NCI-H1105 treated with DMSO at 0.1 percent for 48 hours (cell line): ENCODE data around the gene SMOC2.

Experiments
- DNase-seq: peaks from one replicate; lab custom pipeline; 2025; lab: John Stamatoyannopoulos, UW

The SMOC2 gene

DNA sequence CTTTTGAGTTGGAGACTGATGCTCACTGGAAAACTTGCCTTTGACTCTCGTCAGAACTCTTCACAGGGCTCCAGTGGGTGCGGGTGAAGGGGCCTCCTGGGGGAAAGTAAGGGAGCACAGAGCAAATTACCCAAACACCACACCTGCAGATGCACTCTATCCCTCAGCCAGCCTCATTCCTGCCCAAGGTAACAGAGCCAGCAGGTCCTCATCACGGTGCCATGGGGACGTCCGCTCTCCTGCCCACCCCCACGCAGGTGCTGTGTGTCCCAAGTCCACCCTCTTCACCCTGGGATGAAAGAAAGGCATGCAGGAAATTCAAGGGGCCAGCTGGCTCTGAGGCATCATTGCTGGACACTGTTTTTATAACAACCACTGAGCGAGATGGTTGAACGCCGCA is 269.0 kb downstream of the SMOC2 start:
- no peak for DNase-seq

DNA sequence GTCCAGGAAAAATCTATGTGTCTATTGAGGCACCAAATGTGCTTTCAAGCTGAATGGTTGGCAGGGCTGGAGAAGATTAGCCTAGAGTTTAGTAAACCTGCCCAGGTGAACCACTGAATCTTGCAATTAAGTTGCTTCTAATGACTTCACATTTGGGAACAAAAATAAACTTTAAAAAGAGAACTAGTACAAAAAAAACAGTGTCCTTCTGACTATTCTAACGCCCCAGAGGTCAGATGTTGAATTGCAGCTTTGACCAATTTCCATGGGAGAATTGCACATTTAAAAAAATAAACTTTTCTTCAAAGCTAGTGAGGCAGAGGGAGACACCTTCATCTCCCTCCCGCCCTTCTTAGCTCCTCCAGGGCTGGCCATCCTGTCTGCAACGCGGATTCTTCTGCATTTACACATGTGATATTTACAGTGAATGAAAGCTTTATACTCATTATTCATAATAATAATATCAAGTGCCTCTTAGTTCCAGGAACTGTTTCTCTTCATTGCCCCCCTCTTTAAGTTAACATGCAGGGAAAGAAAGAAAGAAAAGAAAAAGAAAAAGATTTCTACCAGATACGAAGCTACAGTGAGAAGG is 270.2 kb downstream of the SMOC2 start:
- DNase-seq = no peak

DNA sequence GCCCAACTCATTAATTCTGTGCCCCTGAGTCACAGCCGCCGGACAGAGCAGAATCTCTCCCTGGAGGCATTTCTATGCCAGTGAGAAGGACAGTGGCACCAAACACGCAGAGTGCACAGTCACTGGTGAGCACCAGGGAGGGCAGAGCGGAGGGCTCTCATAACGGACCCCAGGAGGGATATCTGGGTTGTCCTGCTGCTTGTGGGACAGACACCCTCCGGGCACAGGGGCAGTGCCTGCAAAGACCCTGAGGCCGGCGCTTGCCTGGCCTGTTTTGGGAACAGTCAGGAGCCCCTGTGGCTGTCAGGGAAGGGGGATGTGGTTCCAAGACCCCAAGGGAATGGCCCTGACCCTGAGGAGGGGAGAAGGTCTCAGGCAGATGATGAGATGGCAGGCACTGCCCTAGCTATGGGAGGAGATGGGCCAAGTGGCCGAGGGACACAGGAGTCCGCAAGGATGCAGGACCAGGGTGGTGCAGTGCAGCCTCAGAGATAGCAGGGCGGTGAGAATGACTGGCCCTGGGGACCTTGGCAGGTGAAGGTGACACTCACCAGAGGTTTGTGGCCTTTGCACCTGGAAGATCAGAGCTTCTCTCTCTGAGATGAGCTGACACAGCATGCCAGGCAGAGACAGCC is 270.8 kb downstream of the SMOC2 start:
- DNase-seq = no peak

DNA sequence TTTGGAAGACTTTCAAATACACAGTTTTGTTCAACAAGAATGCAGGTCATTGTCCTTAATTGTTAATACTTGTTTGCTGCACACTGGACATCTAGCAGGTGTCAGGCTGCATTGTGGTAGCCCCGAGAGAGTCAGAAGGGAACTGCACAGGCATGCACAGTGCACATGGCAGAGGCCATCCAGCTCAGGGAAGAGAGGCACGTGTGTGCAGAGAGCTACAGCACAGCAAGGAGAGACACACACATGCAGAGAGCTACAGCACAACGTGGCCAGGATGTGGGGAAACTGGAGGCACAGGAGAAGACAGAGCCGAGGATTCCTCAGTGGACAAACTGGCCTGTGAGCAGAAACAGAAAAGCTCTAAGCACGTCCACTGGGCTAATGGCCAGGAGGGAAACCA is 272.0 kb downstream of the SMOC2 start:
- no peak for DNase-seq

DNA sequence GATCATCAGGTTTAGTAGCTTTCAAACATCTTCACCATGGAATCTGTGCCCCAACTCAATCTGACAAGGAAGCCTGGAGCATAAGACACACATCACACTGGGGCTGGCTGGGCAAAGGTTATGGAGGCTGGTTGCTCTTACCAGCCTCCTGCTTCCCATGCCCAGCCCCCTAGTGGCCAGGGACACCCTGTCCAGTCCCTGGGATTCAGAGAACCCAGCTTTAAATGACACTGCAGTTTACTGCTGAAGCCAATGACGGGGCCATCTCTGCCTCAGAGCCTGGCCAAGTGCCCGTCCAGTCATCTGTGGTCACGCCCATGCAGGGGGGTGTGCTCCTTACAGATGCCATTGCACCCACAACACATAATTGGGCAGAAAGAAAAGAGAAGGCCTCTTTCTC is 272.9 kb downstream of the SMOC2 start:
- DNase-seq = no peak

DNA sequence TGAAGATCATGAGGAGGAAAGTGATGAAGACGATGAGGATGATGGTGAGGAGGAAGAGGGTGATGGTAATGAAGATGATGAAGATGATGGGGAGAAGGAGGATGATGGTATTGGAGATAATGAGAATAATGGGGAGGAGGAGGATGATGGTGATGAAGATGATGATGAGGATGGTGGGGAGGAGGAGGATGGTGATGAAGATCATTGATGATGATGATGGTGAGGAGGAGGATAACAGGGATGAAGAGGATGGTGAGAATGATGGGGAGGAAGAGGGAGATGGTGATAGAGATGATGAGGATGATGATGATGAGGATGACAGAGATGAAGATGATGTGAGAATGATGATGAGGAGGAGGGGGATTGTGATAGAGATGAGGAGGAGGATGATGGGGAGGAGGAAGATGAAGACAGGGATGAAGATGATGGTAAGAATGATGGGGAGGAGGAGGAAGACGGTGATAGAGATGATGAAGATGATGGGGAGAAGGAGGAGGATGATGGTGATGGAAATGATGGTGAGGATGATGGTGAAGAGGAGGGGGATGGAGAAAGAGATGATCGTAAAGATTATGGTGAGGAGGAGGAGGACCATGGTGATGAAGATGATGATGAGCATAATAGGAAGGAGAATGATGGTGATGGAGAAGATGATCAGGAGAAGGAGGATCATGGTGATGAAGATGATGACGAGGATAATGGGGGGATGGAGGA is 273.7 kb downstream of the SMOC2 start:
- DNase-seq = no peak

DNA sequence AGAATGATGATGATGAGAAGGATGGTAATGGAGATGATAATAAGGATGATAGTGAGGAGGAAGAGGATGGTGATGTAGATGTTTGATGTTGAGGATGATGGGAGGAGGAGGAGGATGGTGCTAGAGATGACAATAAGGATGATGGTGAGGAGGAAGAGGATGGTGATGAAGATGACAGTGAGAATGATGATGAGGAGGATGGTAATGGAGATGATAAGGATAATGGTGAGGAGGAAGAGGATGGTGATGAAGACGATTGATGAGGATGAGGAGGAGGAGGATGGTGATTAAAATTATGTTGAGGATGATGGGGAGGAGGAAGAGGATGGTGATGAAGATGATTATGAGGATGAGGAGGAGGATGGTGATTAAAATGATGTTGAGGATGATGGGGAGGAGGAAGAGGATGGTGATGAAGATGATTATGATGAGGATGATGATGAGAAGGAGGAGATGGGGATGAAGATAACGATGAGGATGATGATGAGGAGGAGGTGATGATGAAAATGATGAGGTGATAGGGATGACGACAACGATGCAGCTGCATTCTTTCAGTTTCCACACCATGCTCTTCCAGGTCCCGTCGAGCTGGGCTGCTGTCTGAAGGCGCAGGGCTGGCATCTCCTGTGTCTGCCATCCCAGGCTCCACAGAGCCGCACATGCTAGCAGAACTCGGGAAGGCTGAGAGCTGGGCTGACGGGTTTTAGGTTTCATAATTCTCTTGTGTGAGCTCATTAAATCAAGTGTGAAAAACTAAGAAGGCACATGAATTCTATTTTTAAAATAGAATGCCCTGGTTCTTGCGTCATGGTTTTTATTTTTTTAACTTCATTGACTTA is 274.9 kb downstream of the SMOC2 start:
- no peak for DNase-seq

DNA sequence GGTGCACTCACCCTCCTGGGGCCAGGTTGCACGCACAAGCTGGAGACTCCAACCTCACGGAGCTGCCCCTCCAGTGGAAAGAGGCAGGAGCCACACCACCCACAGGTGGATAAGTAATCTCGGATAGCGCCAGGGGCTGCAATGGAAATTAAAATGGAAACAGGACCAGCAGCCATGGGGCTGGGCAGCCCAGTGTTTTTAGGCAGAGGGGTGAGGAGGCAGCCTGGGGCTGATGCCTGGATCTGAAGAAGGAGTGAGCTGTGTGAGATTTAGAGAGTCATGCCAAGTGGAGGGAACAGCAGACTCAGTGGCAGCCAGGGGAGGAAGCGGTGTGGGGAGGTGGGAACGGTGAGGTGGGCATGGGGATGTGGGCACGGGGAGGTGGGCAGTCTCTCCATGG is 275.6 kb downstream of the SMOC2 start:
- DNase-seq = no peak

DNA sequence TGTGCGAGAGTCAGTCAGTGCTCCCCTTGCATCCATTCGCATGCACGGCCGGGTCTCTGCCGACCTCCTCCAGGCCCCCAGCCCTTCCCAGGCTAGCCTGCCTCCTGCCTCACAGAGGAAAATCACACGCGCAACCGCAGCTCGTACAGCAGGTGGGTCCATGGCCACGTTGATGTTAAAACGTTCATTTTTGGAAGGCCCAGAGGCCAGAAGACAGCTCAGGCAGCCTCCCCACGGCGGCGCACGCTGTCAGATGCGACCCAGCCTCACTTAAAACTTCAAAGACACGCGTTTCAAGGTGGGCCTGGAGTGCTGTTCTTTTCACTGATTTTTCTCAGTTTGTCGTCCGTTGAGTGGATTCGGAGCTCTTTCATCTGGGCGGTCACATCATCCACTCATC is 276.5 kb downstream of the SMOC2 start:
- DNase-seq = no peak
